GDM1 (cell line): ENCODE data around the gene PRXL2A.
A peak's percentile ranks its signal among the peaks of the same experiment; 100 is the strongest.

ENCODE experiments used
- DNase-seq: peaks from one replicate; lab custom pipeline; 2025; lab: John Stamatoyannopoulos, UW

Gene PRXL2A

DNA sequence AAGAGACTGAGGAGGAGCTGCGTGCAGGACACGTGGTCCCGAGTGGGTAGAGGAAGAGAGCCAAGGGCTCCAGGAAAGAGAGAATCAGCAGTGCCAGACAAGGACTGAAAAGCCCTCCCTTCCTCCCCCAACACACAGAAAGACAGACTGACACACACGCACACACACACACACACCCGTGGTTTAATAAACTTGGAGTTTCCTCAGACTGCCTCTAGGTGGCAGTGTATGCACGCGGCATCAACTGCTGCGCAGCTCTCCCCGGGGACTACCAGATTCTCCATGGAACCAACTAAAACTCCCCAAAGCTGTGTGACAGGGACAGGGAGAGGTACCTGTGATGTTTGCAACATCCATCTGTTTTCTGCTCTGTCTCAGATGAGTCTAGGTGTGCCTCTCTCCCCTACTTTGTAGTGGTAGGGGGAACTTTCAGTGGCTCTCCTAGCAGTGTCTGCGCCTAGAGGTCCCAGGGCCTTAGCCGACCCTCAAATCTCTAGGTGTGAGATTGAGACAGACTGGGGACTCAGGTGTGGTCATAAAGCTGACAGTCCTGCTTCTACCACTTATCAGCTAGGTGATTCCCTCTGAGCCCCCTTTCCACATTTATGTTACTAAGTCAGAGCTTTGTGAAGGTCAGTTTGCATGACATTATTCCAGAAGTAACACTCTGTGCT, 36.4 kb downstream of the PRXL2A start:
- peak; percentile 66 for DNase-seq

GRCh38 chr10:80447436-80448190, 39.3 kb downstream of the PRXL2A start:
- no peak for DNase-seq

- no peak for DNase-seq
Observed at GRCh38 chr10:80448209-80448942, 40.0 kb downstream of the PRXL2A start.

- no peak for DNase-seq
Observed at GRCh38 chr10:80449520-80449919, 41.2 kb downstream of the PRXL2A start.

- no peak for DNase-seq
Observed at GRCh38 chr10:80451132-80451531, 42.8 kb downstream of the PRXL2A start.

DNA sequence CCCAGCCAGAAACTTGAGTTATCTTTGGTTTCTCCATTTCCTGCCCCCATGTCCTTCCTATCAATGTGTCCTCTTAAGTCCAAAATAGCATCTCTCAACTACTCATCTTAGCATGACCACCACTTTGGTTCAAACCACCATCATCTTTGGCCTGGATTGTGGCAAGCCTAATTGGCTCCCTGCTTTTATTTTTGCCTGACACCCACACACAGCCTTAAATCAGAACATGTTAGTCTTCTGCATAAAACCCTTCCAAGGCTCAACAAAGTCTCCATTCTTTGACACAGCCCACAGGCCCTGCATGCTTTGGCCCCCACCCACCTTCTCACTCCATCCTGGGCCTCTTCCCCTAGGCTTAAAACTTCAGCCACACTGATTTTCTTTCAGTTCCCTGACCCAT, 43.7 kb downstream of the PRXL2A start:
- no peak for DNase-seq

DNA sequence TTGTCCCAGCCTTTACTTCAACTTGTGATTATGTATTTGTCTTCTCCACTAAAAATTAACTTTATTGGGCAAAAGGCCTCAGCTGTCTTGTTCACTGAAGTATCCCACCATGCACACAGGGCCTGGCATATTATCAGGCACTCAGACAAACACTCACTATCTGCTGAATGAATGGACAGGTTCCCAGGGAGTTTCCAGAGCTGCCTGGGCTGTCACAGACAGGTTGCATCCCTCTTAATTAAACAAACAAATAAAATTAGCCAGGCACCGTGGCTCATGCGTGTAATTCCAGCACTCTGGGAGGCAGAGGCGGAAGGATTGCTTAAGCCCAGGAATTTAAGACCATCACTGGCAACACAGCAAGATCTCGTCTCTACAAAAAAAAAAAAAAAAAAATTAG, 44.3 kb downstream of the PRXL2A start:
- no peak for DNase-seq

DNA sequence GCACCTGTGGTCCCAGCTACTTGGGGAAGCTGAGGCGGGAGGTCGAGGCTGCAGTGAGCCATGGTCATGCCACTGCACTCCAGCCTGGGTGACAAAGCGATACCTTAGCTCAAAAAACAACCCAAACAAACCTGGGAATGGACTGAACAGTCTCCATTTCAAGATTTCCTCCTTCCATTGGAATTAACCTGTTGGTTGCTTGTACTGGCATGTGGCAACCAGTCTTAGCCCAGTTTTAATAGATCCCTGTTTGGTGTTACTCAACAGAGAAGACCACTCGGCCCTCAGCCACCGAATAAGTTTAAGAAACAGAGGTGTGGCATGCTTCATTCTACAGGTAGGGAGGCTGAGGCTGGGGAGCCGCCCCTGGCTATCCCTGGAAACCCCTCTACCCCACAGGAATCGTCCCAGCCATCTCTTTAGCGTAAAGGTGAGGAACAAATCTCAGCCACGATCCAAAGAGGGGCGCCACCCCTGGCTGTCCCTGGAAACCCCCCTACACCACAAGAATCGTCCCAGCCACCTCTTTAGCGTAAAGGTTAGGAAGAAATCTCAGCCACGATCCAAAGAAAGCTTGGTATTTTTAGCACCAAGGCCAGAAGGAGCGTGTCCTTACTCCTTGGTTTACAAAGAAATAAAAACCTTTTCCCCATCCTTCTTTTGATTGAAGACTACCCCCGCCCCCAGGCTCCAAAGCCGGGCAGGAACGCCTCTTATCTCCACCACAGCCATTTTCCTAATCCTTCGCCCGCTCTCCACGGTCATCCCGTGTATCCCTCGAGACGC, 44.9 kb downstream of the PRXL2A start:
- DNase-seq, result no peak

DNA sequence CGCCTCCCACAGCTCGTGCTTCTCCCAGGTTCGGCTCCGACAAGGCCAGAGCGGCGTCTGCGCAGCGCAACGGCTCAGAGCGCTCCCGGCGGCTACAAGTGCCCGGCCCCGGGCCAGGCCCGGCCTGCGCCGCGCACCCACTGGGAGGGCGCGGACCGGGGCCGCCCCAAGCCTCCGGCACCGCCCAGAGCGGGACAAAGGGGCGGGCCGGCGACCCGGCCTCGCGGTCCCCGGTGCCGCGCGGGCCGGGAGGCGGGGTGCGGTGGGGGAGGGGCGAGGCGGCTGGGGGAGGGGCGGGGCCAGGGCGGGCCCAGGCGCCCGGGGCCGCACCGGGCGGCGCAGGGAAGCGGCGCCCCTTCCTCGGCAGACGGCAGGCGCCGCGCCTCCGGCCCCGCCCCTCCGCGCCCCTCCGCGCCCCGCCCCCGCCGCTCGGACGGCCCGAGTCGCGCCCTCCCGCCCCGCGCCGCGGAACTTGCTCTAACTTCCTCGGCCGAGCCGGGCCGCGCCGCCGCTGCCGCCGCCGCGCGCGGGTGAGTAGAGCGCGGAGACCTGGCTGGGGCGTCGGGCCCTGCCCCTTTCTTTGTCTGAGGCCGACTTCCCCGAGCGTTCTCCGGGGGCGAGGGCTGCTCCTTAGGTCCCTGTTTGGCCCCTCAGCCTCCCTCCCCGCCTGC, 45.6 kb downstream of the PRXL2A start, which contains the start of gene TSPAN14:
Gene TSPAN14 (plus strand): TSS at position 469 of the 671 bp plus-strand sequence. CDS start 34,924 bp downstream, outside the sequence.
- DNase-seq, result peak; percentile 69

GRCh38 chr10:80454513-80455460, 46.4 kb downstream of the PRXL2A start:
- DNase-seq, result no peak

DNA sequence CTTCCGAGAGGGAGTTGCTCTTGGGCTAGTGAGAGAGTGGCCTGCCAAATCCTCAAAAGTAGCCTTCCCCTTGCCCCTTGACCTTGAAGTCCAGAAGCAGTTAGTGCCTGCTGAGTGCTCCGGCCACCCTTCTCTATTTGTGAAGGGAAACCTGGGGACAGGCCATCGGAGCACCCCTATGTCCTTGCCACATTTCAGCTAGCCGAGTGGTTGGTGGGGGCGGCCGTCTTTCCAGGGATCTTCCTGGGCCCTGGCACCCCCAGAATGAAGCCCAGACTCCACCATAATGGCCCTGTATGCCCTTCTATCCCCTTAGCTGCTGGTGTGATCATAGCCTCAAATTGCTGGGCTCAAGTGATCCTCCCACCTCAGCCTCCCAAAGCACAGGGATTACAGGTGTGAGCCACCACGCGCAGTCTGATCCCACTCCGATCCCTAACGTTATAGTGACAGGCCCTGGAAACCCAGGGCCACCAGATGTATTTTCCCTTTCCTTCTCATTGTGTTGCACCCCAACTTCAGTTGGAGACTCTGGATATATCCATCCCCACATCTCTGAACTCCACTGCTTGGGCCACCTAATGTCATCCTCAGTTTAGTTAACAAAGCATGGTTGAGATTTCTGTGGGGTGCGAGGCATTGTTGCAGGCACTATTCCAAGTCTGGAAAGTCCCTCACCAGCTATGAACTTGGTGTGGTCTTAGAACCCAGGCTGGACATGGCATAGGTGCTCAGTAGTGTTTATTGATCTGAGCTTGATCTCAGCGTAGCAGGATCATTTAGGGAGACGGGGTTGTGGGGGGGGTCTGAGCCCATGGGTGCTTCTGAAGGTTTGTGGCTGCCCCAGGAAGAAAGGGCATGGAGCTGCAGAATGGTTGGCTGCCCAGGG, 47.4 kb downstream of the PRXL2A start:
- DNase-seq, result no peak

DNA sequence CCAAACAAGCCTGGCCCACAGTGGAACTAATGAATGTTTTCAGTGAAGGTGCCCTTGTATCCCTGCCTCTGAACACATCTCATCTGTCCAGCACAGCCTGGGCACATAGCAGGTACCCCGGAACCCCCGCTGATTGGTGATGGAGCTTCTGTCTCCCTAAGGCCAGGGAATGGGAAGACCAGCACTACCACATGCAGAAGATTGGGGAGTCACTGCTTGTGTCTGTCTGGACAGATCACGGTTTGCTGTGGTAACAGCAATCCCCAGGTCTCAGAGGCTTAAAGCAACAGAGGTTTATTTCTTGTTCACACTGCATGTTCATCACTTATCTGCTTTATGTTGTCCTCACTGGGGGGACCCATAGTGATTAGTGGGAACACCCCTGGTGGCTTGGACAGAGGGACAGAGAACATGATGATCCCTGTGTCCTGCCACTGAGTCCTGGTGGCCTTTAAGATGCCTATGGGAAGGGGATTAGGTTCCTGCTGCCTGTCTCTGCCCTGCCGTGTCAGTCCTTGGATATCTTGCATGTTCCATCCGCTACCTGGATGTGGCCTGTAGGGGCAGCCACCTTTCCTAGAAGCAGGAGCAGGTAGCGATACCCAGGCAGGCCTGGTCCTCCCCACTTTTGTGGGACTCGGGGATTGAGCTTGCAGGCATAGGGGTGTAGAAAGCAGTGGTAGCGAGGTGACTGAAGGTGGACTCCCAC, 49.4 kb downstream of the PRXL2A start:
- DNase-seq, result no peak

DNA sequence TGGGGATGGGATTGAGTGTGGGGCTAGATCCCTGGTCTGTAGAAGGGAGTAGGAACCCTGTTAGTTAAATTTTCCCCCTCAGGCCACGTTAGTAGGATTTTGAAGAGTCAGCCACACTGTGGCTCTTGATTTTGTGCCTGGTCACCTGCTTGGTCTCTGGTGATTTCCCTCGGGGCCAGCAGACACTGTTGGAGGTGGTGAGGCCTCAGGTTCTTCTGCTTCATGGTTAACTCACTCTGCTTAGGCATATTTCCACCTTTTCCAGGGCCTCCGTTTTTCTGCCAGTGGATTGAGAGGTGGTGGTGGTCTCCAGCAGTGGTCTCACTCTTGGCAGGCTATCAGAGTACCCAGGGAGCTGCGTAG, 49.9 kb downstream of the PRXL2A start:
- DNase-seq, result no peak

GRCh38 chr10:80458638-80459037, 50.3 kb downstream of the PRXL2A start:
- DNase-seq, result no peak

DNA sequence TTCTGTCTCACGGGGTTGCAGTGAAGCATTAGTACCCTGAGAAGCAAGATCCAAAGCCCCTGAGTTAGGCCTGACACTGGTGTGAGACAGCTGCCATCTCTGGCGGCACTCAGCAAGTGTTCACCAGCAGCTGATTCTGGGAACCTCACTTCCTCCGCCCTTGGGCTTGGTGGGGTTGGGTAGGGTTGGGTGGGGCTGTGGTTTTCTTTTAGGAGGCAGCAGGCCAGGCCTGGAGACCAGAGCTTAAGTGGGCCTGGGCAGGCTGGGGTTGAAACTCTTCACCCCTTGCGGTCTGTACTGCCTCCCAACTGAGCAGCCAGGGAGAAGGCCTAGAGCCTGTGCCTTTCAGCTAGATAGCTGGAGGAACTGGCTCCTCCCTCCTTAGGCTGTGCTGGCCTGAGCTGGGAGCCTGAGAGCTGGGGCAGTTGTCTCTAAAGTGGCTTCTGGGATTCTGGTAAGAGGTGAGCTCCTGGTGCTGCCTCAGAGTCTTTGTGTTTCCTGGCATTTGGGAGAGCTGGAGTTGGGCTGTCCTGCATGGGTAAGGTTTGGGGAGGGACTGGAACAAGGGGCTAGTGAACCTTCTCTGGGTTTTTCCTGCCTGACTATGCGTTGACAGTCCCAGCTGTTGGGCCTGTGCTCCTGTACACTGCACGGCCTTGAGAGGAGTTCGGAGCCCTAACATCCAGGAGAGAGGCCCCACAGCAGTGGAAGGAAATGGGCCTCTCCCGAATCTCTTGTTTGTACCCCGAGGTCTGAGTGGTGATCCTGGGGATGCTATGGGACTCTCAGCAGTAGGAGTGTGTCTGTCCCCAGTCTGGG, 50.9 kb downstream of the PRXL2A start:
- peak; percentile 48 for DNase-seq

- no peak for DNase-seq
Observed at GRCh38 chr10:80460399-80461207, 52.3 kb downstream of the PRXL2A start.
